Activated CD4-positive, alpha-beta T cell treated with anti-CD3 and anti-CD28 coated beads, Interleukin-2, amount 50 U/mL, for 24 hours (primary cell): Measurements from ENCODE around the gene DDR1.
"Not testable (repeated sequence)": the region's sequence is repeated elsewhere in the genome, so short reads cannot be mapped to it uniquely, and the experiment has no call there.

ENCODE experiments used
- DNase-seq, 2 donors: peaks; one replicate each; pipeline ENCODE4 v3.0.0-alpha.2; 2020; ENCODE audit warnings: low read depth in 1 of 2, low spot score in 1 of 2

Gene DDR1

DNA sequence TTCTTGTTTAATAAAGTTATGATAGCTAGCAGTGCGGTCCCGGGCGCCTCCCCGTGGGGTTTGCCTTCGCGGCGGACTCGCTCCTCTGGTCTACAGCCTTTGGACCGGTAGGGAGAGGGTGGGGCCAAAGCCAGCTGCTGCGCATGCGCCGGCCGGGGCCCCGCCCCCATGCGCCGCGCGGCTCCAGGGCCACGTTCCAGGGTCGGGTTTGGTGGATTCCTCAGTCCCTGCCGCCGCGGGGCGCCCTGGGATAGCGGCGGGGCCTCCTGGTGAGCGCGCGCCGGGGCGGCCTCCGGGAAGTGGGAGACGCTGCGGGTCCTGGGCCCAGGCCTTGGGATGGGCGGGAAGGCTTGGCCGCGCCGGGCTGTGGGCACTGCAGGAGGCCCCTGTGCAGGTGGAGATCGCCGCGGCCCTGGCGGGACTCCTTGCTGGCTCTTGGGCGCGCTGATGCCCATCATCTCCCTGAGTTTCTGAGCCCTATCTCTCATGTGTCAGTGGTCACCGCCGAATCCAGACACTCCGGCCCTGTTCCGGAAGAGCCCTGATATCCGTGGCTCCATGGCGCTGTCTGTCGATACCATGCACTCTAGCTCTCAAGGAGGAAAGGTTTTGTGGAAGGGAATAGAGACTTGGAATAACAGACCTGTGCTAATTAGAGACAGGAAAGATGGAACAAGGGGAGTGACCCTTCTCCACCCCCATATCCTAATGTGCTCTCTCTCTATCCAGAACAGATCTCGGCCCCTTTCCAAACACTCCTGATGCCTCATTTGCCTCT lies 29.9 kb downstream of the DDR1 start, which contains the start of gene VARS2:
Gene VARS2, plus strand, starts transcription at position 163 of the 778 bp plus-strand sequence. Its CDS starts 599 bp downstream, at position 762.
- DNase-seq: peak; percentile 80 to 83

GRCh38 chr6:30914854-30915590 lies 30.7 kb downstream of the DDR1 start:
- no peak for DNase-seq

DNA sequence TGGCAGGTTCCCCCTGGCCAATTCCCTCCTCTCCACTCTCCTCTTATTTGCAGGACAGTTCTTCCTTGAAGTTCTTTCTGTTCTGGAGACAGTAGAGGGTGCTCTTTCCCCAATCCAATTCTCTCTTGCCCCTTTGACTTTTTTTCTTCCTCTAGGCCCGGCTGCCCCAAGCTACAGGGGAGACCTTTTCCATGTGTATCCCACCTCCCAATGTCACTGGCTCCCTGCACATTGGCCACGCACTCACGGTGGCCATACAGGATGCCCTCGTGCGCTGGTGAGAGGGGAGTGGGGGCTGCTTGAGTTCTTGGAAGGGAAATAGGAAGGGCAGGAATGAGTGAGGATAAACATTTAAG lies 31.2 kb downstream of the DDR1 start:
- DNase-seq: peak in 1 of 2 donors; percentile 7

DNA sequence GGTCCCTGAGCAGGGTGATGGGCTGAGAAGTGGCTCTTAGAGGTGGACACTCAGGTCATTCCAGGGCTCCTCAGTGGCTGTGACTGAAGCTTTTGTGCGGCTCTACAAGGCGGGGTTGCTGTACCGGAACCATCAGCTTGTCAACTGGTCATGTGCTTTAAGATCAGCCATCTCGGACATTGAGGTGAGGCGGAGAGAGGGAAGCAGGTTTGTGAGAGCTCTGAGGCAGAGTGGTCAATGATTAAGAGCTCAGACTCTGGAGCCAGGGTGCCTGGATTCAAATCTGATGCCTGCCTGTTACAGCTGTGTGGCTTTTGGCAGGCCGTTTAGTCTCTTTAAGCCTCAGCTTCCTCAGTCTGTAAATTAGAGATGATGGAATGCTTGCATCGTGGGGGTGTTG lies 32.7 kb downstream of the DDR1 start:
- no peak for DNase-seq

GRCh38 chr6:30917487-30917886 lies 33.2 kb downstream of the DDR1 start:
- DNase-seq: no peak

DNA sequence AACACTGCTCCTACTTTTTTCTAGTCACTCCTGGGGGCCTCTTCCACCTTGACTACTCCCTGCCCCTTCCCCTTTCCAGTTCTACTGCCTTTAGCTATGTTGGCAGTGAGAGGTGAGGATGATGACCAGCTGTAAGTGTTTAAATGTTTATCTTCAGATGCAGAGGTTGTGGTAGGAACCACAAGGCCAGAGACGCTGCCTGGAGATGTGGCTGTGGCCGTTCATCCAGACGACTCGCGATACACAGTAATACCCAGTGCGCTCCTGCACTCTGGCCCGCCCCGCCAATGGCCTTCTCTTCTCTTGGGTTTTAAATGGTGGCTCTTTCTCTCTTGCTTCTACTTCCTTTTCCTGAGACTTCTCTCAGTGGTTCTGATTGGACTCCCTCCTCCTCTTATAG lies 34.4 kb downstream of the DDR1 start:
- DNase-seq: no peak

DNA sequence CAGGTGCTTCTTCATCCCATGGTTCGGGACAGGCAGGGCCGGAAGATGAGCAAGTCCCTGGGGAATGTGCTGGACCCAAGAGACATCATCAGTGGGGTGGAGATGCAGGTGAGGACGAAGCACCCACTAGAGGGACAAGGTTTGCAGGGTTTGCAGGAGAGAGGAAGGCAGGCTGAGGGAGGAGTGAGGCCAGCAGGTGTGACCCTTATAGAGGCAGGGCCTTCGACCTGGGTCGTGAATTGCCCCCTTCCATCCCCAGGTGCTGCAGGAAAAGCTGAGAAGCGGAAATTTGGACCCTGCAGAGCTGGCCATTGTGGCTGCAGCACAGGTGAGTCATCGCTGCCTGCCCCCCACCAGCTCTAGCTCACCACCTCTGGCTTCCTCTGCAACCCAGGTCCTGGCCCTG lies 38.1 kb downstream of the DDR1 start:
- DNase-seq: no peak

GRCh38 chr6:30924040-30924627 lies 39.8 kb downstream of the DDR1 start:
- not testable (repeated sequence) for DNase-seq

DNA sequence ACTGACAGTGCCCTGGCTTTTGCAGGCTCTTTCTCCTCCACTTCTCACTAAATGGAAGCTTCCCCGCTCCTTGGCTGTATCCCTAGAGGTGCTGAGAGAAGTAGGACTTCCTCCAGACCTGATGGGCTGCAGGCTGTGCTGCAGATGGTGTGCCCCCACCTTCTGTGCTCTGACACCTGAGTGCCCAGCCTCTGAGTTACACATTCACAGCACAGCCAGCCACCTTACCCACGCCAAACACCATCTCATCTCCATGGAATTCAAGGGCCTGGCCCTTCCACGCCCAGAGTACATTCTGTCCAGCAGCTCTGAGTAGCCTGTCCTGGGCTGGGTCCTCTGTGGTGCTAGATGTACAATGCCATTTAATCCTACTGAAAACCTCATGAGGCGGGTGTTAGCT lies 42.3 kb downstream of the DDR1 start:
- no peak for DNase-seq

DNA sequence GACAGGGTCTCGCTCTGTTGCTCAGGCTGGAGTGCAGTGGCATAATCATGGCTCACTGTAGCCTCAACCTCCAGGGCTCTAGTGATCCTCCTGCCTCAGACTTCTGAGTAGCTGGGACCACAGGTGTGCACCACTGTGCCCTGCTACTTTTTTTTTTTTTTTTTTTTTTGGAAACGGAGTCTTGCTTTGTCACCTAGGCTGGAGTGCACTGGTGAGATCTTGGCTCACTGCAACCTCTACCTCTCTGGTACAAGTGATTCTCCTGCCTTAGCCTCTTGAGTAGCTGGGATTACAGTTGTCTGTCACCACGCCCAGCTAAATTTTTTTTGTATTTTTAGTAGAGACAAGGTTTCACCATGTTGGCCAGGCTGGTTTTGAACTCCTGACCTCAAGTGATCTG lies 42.8 kb downstream of the DDR1 start:
- DNase-seq: not testable (repeated sequence)

DNA sequence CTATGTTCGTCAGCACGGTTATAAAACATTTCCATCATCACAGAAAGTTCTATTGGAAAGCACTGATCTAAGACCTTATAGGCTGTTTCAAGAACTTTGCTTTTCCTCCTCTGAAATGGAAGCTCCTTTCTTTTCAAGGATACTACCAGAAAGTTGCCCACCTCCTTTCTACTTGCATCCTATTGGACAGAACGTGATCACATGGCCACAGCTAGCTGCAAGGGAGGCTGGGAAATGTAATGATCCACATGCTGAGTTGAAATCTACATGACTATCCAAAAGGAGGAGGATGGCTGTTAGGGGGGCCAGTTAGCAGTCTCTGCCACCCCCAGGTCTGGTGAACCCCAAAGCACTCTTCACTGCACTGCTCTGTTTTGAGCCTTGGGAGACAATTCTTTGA lies 44.4 kb downstream of the DDR1 start:
- no peak for DNase-seq

DNA sequence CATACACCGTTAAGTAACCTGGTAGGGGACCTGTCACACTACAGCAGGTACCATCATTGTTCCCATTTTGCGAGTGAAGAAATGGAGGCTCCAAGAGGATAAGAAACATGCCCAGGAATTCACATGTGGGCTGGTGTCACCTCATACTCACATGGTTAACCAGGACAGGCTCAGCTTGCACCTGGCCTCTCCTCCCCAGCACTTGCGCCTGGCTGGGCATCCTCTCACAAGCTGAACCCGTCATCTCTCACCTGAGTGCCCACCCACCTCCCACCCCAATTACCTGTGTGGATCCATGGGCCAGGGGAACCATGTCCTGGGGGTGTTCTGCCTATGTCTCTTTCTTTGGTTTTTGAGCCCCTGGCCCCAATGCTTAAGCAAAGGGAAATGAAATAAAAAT lies 46.2 kb downstream of the DDR1 start:
- no peak for DNase-seq

DNA sequence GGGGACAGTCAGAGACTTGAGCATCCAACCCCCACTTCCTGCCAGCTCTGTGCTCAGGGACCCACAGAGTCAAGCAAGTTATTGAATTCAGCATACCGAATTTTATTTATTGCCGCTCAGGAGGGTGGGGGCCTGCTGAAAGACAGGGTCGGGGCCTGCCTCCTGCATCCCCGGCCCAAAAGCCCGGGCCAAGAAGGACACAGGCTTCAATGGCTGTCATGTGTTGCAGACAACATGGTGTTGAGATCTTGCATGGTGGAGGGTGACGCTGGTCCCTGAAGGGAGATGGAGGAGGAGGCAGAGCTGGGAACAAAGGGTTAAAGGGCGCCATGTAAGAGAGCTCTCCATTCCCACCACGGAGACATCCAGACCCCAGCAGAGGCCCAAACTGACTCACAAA lies 47.0 kb downstream of the DDR1 start:
- DNase-seq: no peak

- no peak for DNase-seq
Observed at GRCh38 chr6:30931969-30932645, 47.8 kb downstream of the DDR1 start, which contains the start of gene SFTA2. Gene SFTA2 (minus strand): TSS chr6:30932170. CDS start chr6:30932096, 74 bp downstream.

- no peak for DNase-seq
Observed at GRCh38 chr6:30932665-30933365, 48.5 kb downstream of the DDR1 start.

- DNase-seq: no peak
Observed at GRCh38 chr6:30935018-30935417, 50.7 kb downstream of the DDR1 start.

DNA sequence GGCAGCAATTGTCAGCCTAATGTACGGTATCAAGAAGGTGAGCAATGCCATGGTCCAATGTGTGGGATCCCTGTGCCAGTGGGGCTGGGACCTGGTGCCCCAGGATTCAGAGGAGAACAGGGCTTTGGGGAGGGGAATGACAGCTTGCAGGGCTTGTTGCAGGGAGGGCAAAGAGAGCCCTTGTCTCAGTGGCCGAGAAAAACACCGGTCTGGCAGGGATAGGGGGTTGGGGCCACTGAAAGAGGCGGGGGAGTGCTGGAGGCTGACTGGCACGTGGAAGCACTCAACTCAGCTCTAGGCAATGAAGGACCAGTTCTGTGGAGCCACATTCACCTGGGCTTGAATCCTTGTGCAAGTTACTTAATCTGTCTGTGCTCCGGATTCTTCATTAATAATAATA lies 52.9 kb downstream of the DDR1 start:
- DNase-seq: no peak

DNA sequence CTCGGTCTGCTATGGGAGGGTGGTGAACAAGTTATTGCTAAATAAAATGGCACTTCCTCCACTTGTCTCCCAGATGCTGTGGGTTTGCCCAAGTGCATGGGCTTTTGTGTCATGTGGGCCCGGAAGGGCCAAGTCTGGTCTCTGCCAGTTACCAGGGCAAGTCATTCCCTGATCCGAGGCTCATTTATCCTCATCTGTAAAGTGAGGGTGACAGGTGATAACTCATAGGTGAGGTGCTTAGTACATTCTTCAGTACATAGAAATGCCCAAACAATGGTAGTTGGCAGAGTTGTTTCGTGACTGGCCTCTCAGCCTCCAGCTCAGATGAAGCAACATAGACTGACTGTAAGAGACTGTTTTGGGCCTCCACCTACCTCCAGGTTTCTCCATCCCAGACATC lies 54.4 kb downstream of the DDR1 start:
- DNase-seq: no peak

GRCh38 chr6:30939473-30939872 lies 55.2 kb downstream of the DDR1 start:
- no peak for DNase-seq

DNA sequence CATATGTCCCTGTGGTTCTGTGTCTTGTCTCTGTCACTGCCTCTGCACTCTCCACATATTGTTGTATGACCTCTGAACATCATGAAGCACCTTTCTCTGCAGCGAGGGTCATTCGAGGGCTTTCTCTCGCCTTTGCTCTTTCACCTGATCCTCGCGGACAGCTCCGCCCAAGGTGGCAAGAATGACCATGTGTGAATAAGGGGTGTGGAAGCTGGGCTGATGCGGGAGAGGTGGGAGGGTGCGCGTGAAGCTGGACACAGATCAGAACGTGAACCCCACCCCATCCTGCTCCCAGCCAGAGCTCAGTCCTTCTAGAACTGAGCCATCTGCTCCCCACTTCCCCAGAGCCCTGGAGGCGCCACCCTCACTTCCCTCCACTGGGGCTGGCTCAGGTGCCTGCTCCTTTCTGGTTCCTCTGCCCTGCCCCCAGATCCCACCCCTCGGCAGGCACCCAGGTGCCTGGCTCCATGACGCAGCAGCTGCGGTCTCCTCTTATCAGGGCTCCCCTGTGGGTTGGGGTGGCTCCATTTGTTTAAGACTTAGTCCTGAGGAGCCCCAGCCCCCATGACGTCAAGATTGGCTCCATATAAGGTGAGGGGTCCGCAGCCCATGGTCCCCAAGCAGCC lies 56.2 kb downstream of the DDR1 start, which contains the start of gene MUCL3:
Gene MUCL3, plus strand, starts transcription at position 613 of the 626 bp plus-strand sequence. CDS start 27 bp downstream, outside the sequence.
- DNase-seq: no peak
